ENCODE measurements around the gene SPON1.

DNA sequence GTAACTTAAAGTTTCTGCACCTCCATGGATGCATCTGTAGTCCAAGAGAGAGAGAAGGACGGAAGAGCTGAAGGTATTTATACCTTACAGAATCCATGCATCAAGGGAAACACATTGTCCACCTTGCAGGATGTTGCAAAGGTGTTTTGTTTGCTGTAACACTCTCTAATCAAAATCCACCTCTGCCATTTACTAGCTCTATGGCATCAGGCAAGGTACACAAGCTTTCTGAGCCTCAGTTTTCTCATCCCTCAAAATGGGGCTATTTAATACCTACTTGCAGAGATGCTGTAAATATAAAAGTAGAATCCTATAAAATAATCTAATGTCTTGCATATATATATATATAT, 21.6 kb upstream of the SPON1 start:
- TF ChIP-seq EZH2 (IDR thresholded peaks at IDR 0.05; ENCODE audit: insufficient read depth, poor library complexity, severe bottlenecking), result no peak
- TF ChIP-seq EZH2phosphoT487 (IDR thresholded peaks at IDR 0.05; ENCODE audit: insufficient read depth, low read depth), result no peak

Data from GM23248 (cell line).